HG02642 (cell line): ENCODE data around the gene APC.
"Not testable (repeated sequence)": the region's sequence is repeated elsewhere in the genome, so short reads cannot be mapped to it uniquely, and the experiment has no call there.

Experiments used
- ATAC-seq: cut with Tn5 transposase; IDR thresholded peaks from one replicate; pipeline ENCODE4 v1.9.1; 2021; ENCODE audit warnings: mild to moderate bottlenecking; ENCODE audit not compliant: unreplicated experiment, poor library complexity

APC gene

DNA sequence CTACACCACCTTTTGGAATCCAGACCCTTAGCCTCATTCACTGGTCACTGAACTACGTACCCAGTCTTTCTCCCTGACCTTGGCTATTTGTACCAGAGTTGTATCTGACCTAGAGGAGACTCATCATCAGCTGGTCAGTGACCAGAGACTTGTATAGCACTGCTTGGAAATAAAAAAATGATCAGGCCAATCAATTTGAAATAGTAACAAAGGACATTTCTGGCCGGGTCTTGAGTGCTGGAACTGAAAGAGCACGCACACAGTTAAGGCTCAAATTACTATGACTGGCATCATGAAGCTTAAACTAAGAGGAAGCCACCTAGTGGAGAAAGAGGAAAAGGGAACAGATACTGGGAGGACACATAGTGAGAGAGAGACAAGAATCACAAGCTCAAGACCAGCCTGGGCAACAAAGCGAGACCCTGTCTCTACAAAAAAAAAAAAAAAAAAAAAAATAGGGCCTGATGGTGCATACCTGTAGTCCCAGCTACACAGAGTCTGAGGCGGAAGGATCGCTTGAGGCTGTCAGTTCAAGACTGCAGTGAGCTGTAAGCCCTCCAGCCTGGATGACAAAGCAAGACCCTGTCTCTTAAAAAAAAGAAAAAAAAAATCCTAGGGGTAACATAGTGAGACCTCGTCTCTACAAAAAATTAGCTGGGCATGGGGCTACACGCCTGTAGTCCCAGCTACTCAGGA is 110.6 kb downstream of the APC start:
- peak; percentile 98 for ATAC-seq

- no peak for ATAC-seq
Observed at GRCh38 chr5:112849912-112850311, 112.2 kb downstream of the APC start.

DNA sequence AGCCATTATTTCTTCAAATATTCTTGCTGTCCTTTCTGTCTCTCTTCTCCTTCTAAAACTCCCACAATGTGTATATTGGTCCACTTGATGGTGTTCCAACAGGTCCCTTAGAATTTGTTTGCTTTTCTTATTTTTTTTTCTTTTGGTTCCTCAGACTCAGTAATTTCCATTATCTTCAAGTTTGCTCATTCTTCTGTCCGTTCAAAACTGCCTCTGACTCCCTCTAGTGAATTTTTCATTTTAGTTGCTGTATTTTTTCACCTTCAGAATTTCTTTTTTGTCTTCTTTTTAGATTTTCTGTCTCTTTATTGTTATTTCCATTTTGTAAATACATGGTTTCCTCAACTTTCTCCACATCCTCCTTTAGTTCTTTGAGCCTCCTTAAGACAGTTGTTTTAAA is 117.0 kb downstream of the APC start:
- no peak for ATAC-seq

DNA sequence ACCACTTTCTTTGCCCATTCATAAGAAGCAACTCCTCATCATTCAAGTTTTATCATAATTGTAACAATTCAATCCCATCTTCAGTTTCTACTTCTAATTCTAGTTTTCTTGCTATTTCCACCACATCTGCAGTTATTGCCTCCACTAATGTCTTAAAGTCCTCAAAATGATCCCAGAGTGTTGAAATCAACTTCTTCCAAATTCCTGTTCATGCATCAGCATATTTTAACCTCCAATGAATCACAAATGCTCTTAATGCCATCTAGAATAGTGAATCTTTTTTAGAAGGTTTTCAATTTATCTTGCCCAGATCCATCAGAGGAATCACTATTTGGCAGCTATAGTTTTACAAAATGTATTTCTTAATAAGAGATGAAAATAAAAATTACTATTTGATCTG is 120.2 kb downstream of the APC start:
- ATAC-seq = no peak

GRCh38 chr5:112860571-112860928 is 122.9 kb downstream of the APC start:
- not testable (repeated sequence) for ATAC-seq

GRCh38 chr5:112860929-112861637 is 123.4 kb downstream of the APC start, which contains the start of gene SRP19:
TSS of gene SRP19 (plus strand) at chr5:112861287. CDS start at chr5:112861377, 90 bp downstream.
- ATAC-seq = peak; percentile 98

GRCh38 chr5:112861638-112861985 is 123.9 kb downstream of the APC start:
- ATAC-seq = no peak

- ATAC-seq = no peak
Observed at GRCh38 chr5:112862085-112862484, 124.4 kb downstream of the APC start.

GRCh38 chr5:112863549-112863948 is 125.9 kb downstream of the APC start:
- ATAC-seq = no peak

DNA sequence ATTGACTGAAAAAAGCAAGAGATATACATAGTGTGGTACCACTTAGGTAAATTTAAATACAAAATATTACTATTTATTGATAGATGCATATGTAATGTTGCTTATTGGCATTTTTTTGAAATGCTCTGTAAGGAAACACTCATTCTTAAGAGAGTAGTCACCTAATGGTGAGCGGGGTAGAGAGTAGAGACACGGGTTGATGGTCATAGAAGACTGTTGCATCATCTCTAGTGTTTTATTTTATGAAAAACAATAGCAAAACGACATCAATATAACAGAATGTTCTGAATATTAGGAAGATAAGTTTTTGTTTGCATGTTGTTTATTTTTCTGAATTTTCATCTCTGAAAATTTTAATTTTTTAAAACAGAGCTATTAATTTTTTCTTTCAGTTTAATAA is 127.4 kb downstream of the APC start:
- no peak for ATAC-seq

DNA sequence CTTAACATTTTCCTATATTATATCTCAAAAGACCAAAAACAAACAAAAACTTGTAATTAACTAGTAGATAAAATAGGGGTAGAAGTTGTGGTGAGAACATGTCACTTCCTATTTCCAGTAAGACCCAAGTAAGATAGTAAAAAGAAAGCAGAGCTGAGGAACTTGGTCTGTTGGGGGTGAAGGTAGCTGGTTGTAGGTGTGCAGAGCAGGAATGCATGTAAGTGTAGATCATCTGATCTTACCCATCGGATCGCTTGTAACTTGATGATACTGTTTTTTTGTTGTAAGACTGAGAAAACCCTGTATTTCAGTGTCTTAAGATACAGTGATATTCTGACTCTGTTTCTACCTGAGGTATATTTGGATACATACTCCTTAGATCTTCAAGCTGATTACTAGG is 129.1 kb downstream of the APC start:
- no peak for ATAC-seq

DNA sequence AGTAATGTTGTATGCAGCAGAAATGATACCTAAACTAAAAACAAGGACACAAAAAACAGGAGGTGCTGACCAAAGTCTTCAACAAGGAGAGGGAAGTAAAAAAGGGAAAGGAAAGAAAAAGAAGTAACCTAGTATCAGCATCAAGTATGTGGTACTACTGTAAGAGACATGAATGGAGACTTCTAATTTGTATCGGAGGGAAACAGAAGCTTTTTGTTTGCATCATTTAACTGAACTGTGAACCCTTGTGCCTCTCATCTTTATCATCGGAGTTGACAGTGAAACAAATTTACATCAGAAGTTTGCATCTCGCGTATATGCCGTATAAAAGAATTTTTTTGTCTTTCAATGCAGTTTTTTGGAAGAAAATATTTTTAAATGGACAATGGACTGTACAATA is 129.7 kb downstream of the APC start:
- no peak for ATAC-seq

DNA sequence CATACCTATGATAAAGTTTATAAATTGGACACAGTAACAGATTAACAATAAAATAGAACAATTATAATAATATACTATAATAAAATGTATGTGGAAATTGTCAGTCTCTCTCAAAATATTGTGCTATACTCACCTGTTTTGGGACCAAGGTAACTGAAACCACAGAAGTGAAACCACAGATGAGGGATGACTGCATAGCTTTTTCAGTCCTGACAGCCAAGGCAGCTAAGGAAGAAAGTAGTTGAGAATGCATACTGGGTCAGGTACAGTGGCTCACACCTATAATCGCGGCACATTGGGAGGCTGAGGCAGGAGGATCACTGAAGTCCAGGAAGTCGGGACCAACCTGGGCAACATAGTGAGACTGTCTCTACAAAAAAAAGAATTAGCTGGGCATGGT is 132.3 kb downstream of the APC start:
- ATAC-seq = peak; percentile 83

- no peak for ATAC-seq
Observed at GRCh38 chr5:112870966-112871365, 133.3 kb downstream of the APC start.

DNA sequence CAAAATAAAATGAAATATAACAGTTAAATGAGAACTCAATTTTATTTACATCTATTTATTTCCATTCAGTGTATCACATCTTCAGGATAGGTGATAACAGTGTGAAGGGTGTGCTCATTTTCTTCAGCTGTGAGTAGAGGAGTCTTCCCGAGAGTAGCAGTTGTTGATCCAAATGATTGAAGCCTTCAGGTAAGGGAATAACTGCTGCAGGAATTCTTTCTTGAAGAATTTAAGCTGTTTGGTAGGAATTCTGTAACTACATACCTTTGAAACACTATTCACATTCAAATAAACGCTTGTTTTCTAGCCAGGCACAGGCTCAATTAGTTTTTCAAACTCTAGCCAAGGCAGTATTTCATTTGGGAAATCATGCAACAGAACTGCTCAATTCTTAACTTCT is 138.7 kb downstream of the APC start:
- no peak for ATAC-seq

DNA sequence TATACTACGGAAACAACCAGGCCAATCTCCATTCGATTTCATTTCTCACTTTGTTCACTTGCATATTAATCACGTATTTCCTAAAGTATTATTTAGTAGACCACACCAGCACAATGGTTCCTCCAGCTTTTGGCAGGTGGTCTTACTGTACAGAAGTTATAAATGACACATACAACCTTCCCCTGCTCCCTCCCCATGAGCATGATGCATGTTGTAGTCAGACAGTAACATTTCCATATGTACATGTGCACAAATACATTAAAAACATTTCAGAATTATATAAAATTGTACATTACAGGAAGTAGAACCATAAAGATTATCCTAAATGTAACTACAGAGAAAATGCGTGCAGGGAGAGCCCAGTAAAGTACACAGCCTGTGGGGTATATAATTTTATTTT is 140.4 kb downstream of the APC start:
- ATAC-seq = no peak

- no peak for ATAC-seq
Observed at GRCh38 chr5:112878760-112879159, 141.1 kb downstream of the APC start.

GRCh38 chr5:112880219-112880964 is 142.7 kb downstream of the APC start:
- no peak for ATAC-seq

- ATAC-seq = no peak
Observed at GRCh38 chr5:112883192-112883591, 145.5 kb downstream of the APC start.

DNA sequence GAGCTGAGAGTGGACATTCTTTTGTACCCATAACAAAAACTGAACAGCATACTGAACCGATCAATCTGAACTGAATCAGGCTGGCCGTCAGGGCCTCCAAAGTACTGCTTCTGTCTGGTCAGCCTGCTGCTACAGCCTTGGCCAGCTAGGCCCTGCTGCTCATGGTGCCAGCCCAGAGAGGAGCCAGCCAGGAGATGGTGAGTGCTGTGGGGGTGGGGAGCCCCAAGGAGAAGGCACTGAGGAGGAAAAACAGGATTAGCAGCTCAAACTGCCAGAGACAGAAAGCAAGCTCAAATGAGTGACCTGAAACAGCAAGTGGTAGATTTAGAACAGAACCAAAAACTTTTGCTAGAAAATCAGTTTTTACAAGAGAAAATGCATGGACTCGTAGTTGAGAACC is 147.3 kb downstream of the APC start:
- ATAC-seq = no peak

DNA sequence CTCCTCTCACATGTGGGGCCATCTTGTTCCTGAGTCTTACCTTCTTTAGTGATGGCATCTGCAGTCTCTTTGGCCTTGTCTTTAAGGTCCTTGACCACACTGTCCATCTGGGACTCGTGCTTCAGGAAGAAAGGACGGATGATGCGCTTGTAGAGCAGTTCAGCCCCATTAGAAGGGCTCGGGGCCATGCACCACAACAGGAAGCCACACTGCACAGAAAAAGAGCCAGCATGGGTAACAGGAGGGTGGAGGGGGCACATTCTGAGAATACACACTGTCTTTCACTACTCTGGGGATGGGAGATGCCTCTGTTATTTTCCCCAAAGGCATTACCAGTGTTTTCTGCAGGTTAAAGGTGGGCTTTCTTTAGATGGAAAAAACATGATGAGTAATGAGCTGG is 149.3 kb downstream of the APC start:
- ATAC-seq = no peak
